Left colon (tissue), 2 donors: ENCODE measurements around the gene PCNX4. TPM values are rescaled to one million over a fixed set of nuclear protein-coding genes. Genes with fewer than 3 reads are reported as not detected.
"Not testable (repeated sequence)": the region's sequence is repeated elsewhere in the genome, so short reads cannot be mapped to it uniquely, and the experiment has no call there.

Experiments used
- ATAC-seq: fragments of 200-7000 bp; cut with Tn5 transposase; one replicate; pipeline ENCODE4 v1.9.1; 2020; ENCODE audit warnings: mild to moderate bottlenecking, moderate library complexity
- DNase-seq, 2 donors: peaks; one replicate each; pipeline ENCODE4 v3.0.0-alpha.2; 2020
- intact Hi-C, 2 donors: fragments of 100-400 bp; cut with DNase I in 1 of 2; cut with micrococcal nuclease in 1 of 2; formaldehyde crosslinking; loops; one replicate each; pipeline versions ENCODE4 v1.11.2 to v1.14.0; 2022; cut with DNase I, micrococcal nuclease
- long read RNA-seq: library from polyadenylated mRNA; unstranded; transcript quantifications from one replicate; pipeline ENCODE4 v2.0.0, GENCODE V29; 2021
- total RNA-seq, 2 donors: library from RNA; stranded (reverse); fragmentation: NEBNext Ultra II Directional; extraction: Animal tissue kit (Norgen Biotek cat#: 25700); gene quantifications; one replicate each; pipeline ENCODE4 v1.2.1, GENCODE V29; 2021
- donor health status: DM: no; HTN: no; CAD: no.
- donor health status: DM: yes; HTN: yes; CAD: no.

The PCNX4 gene
- total RNA-seq, result 10 to 100 TPM; 24.9 to 27.6 TPM
- long read RNA-seq, full-length matches to known transcripts, result 7 of 11 reads
- long read RNA-seq, partial matches to known transcripts, result 1 of 11 reads
- long read RNA-seq, other reads (novel, unspliced or antisense), result 3 of 11 reads

DNA sequence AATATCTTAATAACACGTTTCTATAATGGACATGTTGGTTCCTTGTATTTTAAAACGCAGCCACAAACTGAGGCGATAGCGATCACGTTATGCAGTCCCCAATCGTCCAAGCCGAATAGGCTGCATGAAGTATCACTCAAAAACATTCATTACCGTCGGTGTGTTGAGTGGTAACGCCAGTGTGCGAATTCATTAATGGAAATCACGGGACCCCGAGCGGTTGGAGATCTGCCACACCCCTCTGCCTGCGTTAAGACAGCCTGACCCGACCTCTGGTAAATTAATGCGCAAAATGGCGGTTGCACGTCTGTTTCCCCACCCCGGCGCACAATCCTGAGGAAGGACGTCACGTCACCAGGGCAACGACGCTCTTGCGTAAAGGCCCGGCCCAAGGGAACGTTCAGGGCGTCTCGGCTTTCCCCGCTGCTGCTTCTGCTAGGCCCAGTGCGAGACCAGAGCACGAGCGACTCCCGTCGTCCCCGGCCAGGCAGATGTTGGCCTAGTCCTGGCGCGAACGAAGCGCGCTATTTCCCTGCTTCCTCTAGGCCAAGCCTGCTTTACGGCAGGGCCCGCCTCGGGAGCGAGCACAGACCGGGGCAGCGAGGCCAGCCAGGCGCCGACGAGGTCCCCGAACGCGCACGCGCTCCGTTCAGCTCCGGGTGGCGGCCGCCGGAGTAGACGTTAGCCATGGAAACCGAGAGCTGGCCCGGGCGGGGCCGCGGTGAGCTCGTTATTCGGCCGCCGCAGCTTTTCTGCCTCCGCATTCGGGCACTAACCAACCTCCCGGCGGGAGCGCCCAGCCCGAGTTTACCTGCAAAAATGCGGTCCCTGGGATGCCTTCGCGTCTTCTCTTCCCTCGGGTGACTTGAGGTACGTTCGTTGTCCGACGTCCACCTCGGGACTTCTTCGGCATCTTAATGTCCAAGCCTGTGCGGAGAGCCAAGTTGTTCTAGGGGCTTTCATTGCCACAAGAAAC, at the start of gene PCNX4:
TSS of gene PCNX4 (plus strand) at position 374 of the 976 bp plus-strand sequence. CDS start 15,716 bp downstream, outside the sequence.
- ATAC-seq, result peak; percentile 94
- DNase-seq, result peak; percentile 97
- intact Hi-C loops, result loop anchor here in 1 of 2 donors (2.0 kb wide), 1 partner anchor 75 kb away; no protein-coding TSS in a partner anchor

DNA sequence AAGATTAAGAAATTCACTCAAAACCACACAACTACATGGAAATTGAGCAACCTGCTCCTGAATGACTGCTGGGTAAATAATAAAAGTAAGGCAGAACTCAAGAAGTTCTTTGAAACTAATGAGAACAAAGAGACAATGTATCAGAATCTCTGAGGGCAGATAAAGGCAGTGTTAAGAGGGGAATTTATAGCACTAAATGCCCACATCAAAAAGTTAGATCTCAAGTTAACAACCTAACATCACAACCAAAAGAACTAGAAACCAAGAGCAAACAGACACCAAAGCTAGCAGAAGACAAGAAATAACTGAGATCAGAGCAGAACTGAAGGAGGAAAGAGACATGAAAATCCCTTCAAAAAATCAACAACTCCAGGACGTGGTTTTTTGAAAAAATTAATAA, 43.7 kb upstream of the PCNX4 start:
- ATAC-seq, intact Hi-C loops, DNase-seq: not testable (repeated sequence)

DNA sequence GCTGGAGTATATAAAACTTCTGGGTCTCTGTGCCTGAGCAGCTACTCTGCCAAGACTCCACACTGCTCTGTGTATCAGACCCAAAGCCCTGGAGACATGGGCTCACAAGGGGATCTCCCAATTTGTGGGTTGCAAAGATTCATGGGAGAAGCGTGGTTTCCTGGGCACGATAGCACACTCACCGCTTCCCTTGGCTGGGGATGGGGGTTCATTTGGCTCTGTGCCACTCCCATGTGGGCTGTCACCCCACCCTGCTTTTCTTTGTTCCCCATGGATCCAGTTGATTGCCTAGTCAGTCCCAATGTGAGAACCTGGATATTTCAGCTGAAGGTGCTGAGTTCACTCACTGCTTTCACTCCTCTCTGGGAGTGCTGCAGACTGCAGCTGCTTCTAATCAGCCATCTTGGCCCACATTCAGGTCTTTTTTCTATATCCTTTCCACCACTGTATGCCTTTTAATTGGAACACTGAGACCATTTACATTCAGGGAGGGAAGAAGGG, 40.0 kb upstream of the PCNX4 start:
- ATAC-seq (no peak), DNase-seq (no peak)
- intact Hi-C loops, result no loop called here

DNA sequence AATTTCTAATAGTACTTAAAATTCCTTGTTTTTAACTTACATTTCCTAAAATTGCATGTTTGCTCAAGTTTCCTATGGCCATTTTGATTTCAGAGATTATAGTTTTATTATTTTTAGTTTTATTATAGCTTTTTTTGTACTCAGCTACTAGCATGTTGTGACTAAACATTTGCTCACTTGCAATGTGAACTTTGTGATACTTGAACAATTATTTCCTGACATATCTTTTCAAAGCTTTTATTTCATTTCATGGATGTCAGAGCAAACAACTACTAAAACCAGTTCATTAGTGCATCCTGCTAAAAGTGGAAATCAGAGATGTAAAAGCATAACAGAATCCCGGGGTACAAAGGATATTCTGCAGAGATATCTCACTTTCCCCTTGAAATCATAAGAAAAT, 33.6 kb upstream of the PCNX4 start:
- intact Hi-C loops, result no loop called here
- no peak for ATAC-seq
- no peak for DNase-seq

DNA sequence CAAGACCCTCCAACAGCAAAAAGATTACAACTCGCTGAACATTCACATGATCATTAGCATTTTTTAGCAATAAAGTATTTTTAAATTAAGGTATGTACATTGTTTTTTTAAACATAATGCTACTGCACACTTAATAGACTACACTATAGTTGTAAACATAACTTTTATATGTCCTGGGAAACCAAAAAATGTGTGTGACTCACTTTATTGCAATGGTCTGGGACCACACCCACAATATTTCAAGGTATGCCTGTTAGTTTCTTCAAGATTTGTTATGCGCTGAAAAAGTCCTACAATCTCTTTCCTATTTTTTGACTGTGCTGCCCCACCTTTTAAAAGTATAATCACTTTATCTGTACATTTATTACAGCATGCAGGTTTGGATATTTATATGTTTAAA, 30.4 kb upstream of the PCNX4 start:
- intact Hi-C loops, result no loop called here
- no peak for ATAC-seq
- DNase-seq, result no peak

DNA sequence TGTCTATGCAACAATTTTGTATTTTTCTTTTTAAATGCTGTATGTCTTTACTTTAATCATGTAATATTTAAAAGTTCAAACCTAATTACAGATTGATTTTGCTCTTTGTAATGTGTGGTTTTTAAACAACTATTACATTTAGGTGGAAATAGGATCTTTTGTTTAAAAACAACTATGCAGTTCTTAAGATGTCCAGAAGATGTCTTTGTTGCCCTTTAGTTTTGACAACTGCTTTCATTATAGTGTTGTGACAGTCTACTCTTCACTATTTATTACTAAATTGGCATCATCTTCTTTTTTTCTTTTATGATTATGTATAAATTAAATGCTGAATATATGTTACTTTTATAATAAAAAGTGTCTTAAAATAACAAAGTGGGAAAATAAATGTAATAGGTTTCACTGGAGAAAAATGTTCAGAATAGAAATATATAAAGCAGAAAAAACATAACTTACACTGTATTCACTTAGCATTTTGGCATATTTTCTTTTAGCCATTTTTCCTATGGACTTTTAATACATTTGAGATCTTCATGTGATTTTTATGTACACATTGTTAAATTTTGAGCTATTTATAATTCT, 27.1 kb upstream of the PCNX4 start:
- DNase-seq, result no peak

DNA sequence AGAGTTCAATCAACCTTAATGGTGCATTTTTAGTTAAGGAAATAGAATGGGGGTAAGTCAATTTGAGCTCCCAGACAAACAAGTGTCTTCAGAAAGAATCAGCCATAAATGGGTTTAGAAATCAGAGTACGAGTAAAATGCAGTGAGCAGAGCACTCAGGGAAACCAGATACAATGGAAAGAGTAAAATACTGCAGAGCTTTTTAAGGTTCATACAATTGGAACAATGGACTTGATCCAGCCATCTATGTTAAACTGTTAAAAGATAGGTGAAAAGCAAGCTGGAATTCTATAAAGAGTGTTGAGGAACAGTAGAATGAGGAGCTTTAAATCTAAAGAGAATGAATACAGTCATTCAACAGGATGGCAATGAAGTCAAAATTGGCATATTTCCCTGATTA, 23.8 kb upstream of the PCNX4 start:
- DNase-seq, result no peak
- intact Hi-C loops, result no loop called here
- no peak for ATAC-seq

More for the DNA sequence above, 27.1 kb upstream of the PCNX4 start:
- no peak for ATAC-seq
- intact Hi-C loops, result loop anchor here in 1 of 2 donors (2.0 kb wide), 1 partner anchor 120 kb away; no protein-coding TSS in a partner anchor

DNA sequence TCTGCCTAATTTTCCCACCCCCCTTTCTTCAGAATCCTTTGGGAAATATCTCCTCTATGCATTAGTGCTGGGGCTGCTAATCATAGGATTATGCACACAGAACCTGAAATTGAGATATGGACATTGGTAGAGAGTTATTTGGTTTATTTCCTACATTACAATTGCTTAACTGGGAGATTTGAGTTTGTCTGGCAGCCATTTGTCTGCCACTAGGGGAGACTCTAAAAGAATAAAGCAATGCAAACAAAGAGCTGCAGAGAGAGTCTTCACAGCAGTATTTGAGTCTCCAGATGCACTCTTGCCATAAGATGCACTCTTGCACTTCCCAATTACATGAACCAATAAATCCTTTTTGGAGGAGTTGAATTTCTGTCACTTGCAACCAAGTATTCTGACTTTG, 12.0 kb upstream of the PCNX4 start:
- intact Hi-C loops, result no loop called here
- no peak for ATAC-seq

DNA sequence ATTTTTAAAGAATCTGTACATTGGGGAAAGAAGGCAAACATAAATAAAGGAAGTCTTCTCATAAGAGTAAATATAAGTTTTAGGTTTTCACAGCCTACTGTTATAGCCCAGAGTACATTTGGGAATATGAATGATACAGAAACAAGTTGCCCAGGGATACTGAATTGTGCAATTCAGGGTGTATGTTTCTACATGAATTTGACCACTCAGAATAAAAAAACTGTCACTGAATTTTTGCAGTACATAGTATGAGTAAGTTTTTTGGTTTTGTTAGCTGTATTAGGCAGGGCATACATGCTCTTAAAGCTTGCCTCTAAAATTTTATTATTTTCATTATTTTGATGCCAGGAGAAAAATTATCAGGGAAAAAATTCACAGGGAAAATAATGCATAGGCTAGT, 6.6 kb upstream of the PCNX4 start:
- no peak for DNase-seq

More for the DNA sequence above, 12.0 kb upstream of the PCNX4 start:
- DNase-seq, result no peak

DNA sequence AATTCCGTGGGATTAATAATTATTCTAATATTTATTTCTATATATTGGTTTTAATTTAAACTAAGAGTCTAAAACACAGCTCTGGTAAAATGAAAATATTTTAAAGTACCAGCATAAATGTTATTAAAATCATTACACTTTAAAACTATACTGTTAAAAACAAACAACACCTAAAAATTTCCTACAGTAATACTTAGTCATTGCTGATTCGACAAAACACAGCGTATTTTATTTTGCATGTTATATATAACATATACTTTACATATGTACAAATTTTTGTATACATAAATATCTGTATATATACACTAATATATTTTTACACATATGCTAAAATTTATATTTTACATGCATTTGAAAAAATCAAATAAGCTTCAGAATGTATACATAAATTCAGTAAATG, 6.0 kb upstream of the PCNX4 start:
- DNase-seq (no peak), ATAC-seq (no peak)
- intact Hi-C loops, result no loop called here

More for the DNA sequence above, 6.6 kb upstream of the PCNX4 start:
- no peak for ATAC-seq
- intact Hi-C loops, result no loop called here

DNA sequence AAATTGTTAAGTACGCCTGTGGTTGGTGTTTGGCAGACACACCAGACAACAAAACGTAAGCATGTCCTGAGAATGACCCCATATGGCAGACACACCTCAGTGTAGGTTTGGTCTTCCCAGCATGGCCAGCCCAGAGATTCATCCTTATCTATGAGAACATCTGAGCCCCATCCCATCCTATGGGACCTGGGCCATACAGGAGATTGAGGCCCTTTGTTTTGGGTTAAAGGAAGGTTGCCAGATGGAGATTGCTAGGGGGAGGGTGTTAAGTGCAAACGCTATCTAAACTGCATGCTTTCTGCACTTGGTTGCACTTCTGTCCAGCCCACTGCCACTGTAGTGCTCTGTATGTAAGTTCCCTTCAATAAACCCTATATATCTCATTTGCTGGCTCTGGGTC, 4.1 kb upstream of the PCNX4 start:
- intact Hi-C loops, result no loop called here
- DNase-seq (no peak), ATAC-seq (no peak)

DNA sequence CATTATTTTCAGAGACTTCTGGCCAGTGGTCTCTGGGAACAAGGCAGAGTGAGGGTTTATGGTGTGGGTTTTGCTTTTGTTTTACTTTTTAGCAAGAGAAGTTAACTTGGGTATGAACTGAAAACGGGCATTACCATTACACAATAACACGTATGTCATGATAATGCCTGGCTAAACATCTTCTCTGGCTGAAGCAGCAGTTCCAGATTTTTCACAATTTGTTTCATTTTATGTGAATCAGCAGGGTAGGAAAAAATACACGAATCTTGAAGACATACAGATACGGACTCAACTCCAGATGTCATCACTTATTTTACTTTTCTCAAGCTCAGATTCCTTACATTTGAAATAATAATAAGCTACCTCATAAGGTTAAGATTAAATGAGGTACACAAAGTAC, 2.5 kb upstream of the PCNX4 start:
- intact Hi-C loops, result no loop called here
- no peak for DNase-seq
- ATAC-seq, result no peak

DNA sequence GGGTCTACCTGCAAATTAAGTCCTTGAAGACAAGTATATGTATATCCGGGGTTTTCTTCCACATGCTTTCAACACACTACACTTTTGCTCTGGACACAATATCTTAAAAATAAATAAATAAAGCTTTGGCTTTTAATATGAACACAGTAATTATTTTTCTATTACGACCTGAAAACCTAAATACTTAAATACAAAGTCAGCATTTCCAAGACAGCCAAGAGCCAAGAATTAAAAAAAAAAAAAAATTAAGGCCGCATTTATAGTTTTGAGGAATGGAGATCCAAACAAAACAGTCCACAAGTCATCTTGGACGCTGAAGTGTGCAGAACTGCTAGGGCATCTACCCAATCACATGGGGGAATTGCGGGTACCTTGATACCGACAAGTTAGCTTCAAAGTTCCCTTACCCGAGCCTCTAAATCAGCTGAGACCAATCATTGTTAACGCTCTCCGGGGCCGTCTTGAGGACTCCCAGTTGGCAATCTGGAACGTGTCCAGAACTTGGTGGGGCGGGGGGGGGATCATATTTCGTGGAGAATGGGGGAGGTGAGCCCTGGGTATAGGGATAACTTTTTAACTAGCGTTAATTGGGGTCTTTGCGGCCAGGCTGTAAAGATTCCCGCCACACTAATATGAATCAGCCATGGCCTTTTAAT, 731 bp upstream of the PCNX4 start:
- ATAC-seq, result peak; percentile 5
- intact Hi-C loops, result loop anchor here in 1 of 2 donors (2.0 kb wide), 1 partner anchor 76 kb away; no protein-coding TSS in a partner anchor
- DNase-seq, result peak; percentile 46

DNA sequence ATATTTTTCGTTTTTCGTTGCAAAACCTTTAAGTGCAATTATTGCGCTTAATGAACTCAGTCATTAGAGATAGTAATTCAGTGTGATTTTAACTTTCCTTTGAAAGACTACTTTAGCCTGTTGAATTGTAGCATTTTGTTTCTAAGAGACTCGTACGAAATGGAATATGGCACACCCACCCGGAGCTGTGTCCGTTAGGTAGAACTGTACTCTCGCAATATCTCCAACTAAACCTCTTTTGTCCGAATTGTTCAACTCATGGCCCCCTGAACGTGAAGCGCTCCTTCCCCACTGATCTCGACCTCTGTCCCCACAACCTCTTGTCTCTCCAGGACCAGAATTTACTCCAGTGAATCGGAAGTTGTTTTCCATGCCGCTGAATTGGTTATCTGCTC, 800 bp downstream of the PCNX4 start:
- intact Hi-C loops, result no loop called here
- peak in 1 of 2 donors; percentile 35 for DNase-seq
- ATAC-seq, result peak; percentile 10

DNA sequence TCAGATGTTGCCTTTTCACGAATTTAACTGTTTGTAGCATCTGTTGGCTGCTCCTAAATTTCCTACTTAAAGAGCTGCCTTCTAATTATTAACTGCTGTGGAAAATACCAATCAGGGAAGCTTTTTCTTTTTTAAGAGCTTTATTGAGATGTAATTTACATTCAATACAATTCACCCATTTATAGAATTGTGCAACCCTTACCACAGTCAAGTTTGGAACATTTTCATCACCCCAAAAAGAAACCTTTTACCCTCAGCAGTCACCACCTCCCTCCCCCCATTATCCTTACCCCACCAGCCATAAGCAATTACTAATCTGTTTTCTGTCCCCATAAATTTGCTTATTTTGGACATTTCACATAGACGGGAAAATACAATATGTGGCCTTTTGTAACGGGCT, 1.4 kb downstream of the PCNX4 start:
- DNase-seq (no peak), ATAC-seq (no peak)
- intact Hi-C loops, result no loop called here

DNA sequence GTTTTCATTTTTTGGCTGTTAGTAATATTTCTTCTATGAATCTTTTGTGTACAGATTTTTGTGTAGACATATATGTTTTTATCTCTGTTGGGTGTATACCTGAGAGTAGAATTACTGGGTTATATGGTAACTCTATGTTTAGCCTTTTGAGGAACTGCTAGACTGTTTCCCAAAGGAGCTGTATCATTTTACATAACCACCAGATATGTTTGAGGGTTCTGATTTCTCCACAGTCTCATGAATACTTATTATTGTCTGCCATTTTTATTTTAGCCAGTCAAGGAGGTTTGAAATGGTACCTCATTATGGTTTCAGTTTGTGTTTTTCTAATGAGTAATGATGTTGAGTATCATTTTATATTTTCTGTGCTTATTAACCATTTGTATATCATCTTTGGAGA, 1.9 kb downstream of the PCNX4 start:
- DNase-seq, result no peak
- ATAC-seq, result no peak
- intact Hi-C loops, result no loop called here

DNA sequence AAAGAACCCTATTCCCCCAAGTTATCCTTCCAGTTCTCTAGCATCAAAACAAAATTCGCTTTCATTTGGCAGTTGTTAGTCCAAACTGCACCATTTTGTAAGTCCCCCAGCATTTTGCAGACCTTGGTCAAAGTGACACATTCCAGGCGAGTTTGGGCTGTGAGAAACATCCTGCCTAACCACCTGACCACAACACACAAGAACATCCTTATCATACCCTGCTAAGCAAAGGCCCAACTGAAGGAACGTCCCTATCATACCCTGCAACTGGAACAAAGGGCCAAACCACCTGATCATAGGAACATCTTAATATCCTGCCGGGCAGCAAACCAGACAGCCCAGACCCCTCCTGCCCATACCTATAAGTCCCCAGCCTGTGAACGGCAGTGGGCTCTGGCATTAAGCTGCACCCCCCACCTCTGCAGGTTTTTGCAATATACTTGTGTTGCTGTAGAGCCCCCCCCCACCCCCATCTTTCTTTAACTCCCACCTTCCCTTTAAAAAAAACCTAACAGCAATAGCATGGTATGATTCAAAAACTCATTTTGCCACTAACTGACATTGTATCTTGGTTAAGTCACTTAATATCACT, 2.7 kb downstream of the PCNX4 start:
- intact Hi-C loops, result no loop called here
- DNase-seq (no peak), ATAC-seq (no peak)

DNA sequence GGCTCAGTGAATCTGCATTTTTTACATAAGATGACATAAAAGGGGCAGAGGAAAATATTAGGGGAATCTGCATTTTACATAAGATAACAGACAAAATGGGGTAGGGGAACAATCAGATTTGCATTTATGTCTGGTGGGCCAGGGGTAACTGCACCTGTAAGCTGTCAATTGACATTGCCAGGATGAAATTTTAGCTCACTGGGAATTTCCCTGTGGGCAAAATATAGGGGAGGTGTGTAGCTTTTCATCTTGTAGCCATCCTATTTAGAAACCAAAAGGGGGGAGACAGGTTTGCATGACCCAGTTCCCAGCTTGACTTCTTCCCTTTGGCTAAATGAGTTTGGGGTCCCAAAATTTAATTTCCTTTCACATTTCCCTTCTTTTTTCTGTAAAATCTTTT, 3.5 kb downstream of the PCNX4 start:
- ATAC-seq, result no peak
- intact Hi-C loops, result no loop called here

More for the DNA sequence above, 3.5 kb downstream of the PCNX4 start:
- DNase-seq, result no peak
